ENCODE measurements around the gene OSBPL6. TPM values are rescaled to one million over a fixed set of nuclear protein-coding genes. Genes with fewer than 3 reads are reported as not detected.

OSBPL6 gene
- total and polyA plus RNA-seq, 10 of the 15 experiments (the other 5 are each of a cell fraction or from before 2014, with no cell fraction given): 0.01 to 0.08 (median 0.03) TPM; not detected in 5

DNA sequence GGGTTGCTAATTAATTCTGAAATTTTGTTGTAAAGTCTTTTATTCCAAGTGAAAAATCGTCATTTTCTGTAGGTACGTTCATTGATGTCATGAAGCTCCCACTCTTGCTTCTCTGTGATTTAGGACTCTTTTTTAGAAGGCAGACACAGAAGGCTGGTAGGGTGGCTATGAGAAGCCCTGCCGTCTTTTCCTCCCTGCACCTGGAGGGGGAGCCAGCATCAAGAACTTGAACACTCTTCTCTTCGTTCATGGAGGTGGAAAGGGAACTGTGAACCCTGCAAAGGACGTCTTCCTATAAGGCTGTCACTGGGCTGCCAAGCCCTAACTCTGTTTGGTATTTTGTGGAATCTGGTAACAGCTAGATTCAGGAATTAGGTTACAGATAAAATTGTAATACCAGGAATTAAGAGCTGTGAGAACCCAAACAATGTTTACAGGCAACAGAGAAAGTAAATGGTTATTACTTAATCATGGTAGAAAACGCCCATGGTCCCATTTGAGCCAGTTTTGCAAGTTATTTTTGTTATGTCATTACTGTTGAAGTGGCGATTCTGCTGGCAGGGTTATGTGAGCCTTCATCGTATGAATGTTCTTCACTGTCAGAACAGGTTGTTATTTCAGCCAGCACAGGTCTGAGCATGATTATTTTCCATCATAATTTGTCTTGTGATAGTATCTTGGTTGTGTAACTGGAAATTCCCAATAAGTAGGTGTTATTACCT is 112.2 kb downstream of the OSBPL6 start (continued):
- TF ChIP-seq SPI1 (IDR thresholded peaks at IDR 0.05; ENCODE audit: borderline replicate concordance, insufficient read depth, low read depth, low read length) (0 out of 2 replicates have a peak, but pooled peaks have one; percentile 25), HDGF (IDR thresholded peaks at IDR 0.05) (no peak), TCF12 (IDR thresholded peaks at IDR 0.05; ENCODE audit: low read depth, low read length) (no peak)
- TF ChIP-seq, protein P1, sequence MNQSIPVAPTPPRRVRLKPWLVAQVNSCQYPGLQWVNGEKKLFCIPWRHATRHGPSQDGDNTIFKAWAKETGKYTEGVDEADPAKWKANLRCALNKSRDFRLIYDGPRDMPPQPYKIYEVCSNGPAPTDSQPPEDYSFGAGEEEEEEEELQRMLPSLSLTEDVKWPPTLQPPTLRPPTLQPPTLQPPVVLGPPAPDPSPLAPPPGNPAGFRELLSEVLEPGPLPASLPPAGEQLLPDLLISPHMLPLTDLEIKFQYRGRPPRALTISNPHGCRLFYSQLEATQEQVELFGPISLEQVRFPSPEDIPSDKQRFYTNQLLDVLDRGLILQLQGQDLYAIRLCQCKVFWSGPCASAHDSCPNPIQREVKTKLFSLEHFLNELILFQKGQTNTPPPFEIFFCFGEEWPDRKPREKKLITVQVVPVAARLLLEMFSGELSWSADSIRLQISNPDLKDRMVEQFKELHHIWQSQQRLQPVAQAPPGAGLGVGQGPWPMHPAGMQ (IDR thresholded peaks at IDR 0.05; ENCODE audit: borderline replicate concordance): no peak

GRCh38 chr2:178307650-178308049 is 113.3 kb downstream of the OSBPL6 start:
- Histone ChIP-seq H3K79me2 (ENCODE audit: control insufficient read depth, insufficient read depth, low read length) (no peaks in the 10 kb centered on the region), H3K4me1 (ENCODE audit: control insufficient read depth, insufficient read depth, low read length) (no peaks in the 10 kb centered on the region), H3K27ac (ENCODE audit: control insufficient read depth, insufficient read depth) (no peak overlapping the region), H3K9me3 (replicated peaks; ENCODE audit: control insufficient read depth, insufficient read depth, low read length) (no peaks in the 10 kb centered on the region), H2AFZ (ENCODE audit: control insufficient read depth, low read depth, low read length) (no peak overlapping the region), H3K9ac (ENCODE audit: control insufficient read depth, insufficient read depth, low read length) (no peak overlapping the region), H3K27me3 (replicated peaks in 1 of 2; ENCODE audit: control insufficient read depth in 2 of 2, insufficient read depth in 2 of 2, low read length in 1 of 2) (no peaks in the 10 kb centered on the region; a peak in 1 of 4 replicates), H3K36me3 (ENCODE audit: control insufficient read depth in 2 of 2, insufficient read depth in 2 of 2, low read length in 1 of 2) (no peaks in the 10 kb centered on the region), H3K4me2 (ENCODE audit: control insufficient read depth, insufficient read depth) (no peak overlapping the region), H3K4me3 (no peak overlapping the region), H4K20me1 (ENCODE audit: control insufficient read depth, insufficient read depth) (no peaks in the 10 kb centered on the region)
- ATAC-seq (no peak), DNase-seq (ENCODE audit: low read depth, low spot score) (no peak), FAIRE-seq (no peak)
- ChIA-PET CTCF (no interaction called here), RAD21 (ENCODE audit: unreplicated experiment) (interaction anchor here (0.5 kb wide), 1 partner anchor 32 kb away, joined by 4 read pairs; no protein-coding TSS in a partner anchor), POLR2A (no interaction called here), SMC1A (ENCODE audit: uncharacterized antibody, unreplicated experiment) (no interaction called here)
- in situ Hi-C loops (cut with MboI): loop anchor here (5.0 kb wide), 1 partner anchor 110 kb away; no protein-coding TSS in a partner anchor
- BruUV-seq (replicated peaks): no TSS peak
- 60% methylated on average over 7 of the region's 7 CpGs for WGBS (ENCODE audit: insufficient coverage, insufficient replicate concordance, low lambda C conversion rate, missing lambda C conversion rate)
- intact Hi-C loops (cut with micrococcal nuclease; ENCODE audit: unreplicated experiment): loop anchor here (10.0 kb wide), 1 partner anchor 337 kb away; no protein-coding TSS in a partner anchor
- TF ChIP-seq, protein P2, sequence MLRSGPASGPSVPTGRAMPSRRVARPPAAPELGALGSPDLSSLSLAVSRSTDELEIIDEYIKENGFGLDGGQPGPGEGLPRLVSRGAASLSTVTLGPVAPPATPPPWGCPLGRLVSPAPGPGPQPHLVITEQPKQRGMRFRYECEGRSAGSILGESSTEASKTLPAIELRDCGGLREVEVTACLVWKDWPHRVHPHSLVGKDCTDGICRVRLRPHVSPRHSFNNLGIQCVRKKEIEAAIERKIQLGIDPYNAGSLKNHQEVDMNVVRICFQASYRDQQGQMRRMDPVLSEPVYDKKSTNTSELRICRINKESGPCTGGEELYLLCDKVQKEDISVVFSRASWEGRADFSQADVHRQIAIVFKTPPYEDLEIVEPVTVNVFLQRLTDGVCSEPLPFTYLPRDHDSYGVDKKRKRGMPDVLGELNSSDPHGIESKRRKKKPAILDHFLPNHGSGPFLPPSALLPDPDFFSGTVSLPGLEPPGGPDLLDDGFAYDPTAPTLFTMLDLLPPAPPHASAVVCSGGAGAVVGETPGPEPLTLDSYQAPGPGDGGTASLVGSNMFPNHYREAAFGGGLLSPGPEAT (IDR thresholded peaks at IDR 0.05; ENCODE audit: low read depth): no peak
- TF ChIP-seq, protein P3, sequence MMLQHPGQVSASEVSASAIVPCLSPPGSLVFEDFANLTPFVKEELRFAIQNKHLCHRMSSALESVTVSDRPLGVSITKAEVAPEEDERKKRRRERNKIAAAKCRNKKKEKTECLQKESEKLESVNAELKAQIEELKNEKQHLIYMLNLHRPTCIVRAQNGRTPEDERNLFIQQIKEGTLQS (IDR thresholded peaks at IDR 0.05; ENCODE audit: borderline replicate concordance, extremely low read depth, low read depth, low read length): no peak
- TF ChIP-seq NR2C1 (IDR thresholded peaks at IDR 0.05) (no peak), RB1 (IDR thresholded peaks at IDR 0.05; ENCODE audit: borderline replicate concordance) (no peak), MLLT1 (IDR thresholded peaks at IDR 0.05) (no peak), MTA2 (IDR thresholded peaks at IDR 0.05; ENCODE audit: low read depth) (no peak), RFX5 (IDR thresholded peaks at IDR 0.05; ENCODE audit: low read depth, low read length) (no peak), FOXK2 (IDR thresholded peaks at IDR 0.05) (no peak), SUPT20H (IDR thresholded peaks at IDR 0.05; ENCODE audit: borderline replicate concordance, control insufficient read depth, low read depth, low read length) (no peak), NRF1 (conservative IDR thresholded peaks at IDR 0.05; ENCODE audit: low read depth, low read length) (no peak), HDAC2 (IDR thresholded peaks at IDR 0.05) (no peak), RELA (IDR thresholded peaks at IDR 0.05; ENCODE audit: borderline replicate concordance, partially characterized antibody) (no peak), POU2F2 (IDR thresholded peaks at IDR 0.05; ENCODE audit: borderline replicate concordance, low read depth, low read length) (no peak), LARP7 (IDR thresholded peaks at IDR 0.05) (no peak), ZNF274 (IDR thresholded peaks at IDR 0.05; ENCODE audit: insufficient read depth, insufficient read length) (no peak)
